ENCODE results near the gene TMEM204. TPM values are rescaled to one million over a fixed set of nuclear protein-coding genes. Genes with fewer than 3 reads are reported as not detected.

TMEM204 gene
- total RNA-seq, 1 donor from 2014 or later, result 0.98 TPM

DNA sequence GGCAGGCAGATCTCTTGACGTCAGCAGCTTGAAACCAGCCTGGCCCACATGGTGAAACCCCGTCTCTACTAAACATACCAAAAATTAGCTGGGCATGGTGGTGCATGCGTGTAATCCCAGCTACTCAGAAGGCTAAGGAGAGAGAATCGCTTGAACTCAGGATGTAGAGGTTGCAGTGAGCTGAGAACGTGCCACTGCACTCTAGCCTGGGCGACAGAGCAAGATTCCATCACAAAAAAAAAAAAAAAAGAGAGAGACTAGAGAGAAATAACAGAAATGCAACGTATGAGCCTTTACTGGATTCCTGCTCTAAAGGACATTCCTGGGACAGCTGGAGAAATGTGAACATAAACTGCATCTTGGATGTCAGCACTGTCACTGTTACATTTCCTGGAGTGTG is 67.6 kb downstream of the TMEM204 start:
- H3K36me3 Mint-ChIP-seq (ENCODE audit: low read depth), result peaks cover 24% of the 10 kb centered on the region
- TF ChIP-seq, protein P1, sequence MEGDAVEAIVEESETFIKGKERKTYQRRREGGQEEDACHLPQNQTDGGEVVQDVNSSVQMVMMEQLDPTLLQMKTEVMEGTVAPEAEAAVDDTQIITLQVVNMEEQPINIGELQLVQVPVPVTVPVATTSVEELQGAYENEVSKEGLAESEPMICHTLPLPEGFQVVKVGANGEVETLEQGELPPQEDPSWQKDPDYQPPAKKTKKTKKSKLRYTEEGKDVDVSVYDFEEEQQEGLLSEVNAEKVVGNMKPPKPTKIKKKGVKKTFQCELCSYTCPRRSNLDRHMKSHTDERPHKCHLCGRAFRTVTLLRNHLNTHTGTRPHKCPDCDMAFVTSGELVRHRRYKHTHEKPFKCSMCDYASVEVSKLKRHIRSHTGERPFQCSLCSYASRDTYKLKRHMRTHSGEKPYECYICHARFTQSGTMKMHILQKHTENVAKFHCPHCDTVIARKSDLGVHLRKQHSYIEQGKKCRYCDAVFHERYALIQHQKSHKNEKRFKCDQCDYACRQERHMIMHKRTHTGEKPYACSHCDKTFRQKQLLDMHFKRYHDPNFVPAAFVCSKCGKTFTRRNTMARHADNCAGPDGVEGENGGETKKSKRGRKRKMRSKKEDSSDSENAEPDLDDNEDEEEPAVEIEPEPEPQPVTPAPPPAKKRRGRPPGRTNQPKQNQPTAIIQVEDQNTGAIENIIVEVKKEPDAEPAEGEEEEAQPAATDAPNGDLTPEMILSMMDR (conservative IDR thresholded peaks at IDR 0.05), result no peak
- no peaks in the 10 kb centered on the region for H3K4me1 Mint-ChIP-seq
- no peaks in the 10 kb centered on the region for H3K9me3 Mint-ChIP-seq
- no peak for DNase-seq (ENCODE audit: low read depth, low spot score)
- no peak overlapping the region for H3K4me3 Mint-ChIP-seq
- no peak overlapping the region for H3K27ac Mint-ChIP-seq (ENCODE audit: unreplicated experiment)
- no peaks in the 10 kb centered on the region for H3K27me3 Mint-ChIP-seq (ENCODE audit: low read depth)

DNA sequence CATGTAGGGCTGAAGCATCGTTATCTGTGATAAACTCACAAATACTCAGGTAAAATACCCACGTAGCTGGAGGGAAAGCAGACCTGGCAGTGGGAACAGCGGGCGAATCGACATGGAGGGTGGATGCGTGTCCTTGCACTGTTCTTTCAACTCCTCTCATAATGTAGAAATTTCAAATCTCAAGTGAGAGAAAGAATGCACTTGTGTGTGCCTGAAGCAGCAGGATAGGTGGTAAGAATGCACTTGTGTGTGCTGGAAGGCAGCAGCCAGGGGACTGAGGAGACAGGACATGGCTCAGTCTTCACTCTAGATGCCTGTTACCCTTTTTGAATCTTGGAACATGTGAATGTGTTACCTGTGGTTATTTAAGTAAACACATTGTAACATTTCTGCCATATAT is 68.0 kb downstream of the TMEM204 start:
- H3K4me3 Mint-ChIP-seq, result no peak overlapping the region
- DNase-seq (ENCODE audit: low read depth, low spot score), result no peak
- no peak overlapping the region for H3K27ac Mint-ChIP-seq (ENCODE audit: unreplicated experiment)
- TF ChIP-seq, protein P1 (conservative IDR thresholded peaks at IDR 0.05), result no peak
- H3K9me3 Mint-ChIP-seq, result no peaks in the 10 kb centered on the region
- H3K4me1 Mint-ChIP-seq, result no peaks in the 10 kb centered on the region
- no peaks in the 10 kb centered on the region for H3K27me3 Mint-ChIP-seq (ENCODE audit: low read depth)
- peaks cover 24% of the 10 kb centered on the region for H3K36me3 Mint-ChIP-seq (ENCODE audit: low read depth)

DNA sequence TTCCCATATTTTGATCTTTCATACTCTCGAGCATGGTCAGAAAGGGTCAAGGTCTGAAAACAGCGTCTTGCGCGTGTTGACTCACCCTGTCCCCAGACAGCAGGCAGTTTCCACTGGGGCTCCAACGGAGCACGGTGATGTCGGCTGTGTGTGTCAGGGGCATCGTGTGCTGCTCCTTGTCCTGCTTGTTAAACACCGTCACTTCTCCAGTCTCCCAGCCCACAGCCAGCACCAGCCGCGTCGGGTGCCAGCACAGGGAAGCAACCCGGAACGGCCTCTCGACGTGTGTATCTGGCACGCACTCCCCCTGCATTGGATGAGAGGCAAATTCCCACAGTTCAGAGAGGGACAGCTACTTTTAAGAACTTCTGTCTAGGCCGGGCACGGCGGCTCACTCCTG is 68.8 kb downstream of the TMEM204 start:
- Mint-ChIP-seq H3K4me1 (no peaks in the 10 kb centered on the region), H3K9me3 (no peaks in the 10 kb centered on the region), H3K4me3 (no peak overlapping the region), H3K27ac (ENCODE audit: unreplicated experiment) (peak overlapping the region; percentile 62), H3K36me3 (ENCODE audit: low read depth) (peaks cover 25% of the 10 kb centered on the region), H3K27me3 (ENCODE audit: low read depth) (no peaks in the 10 kb centered on the region)
- no peak for DNase-seq (ENCODE audit: low read depth, low spot score)
- TF ChIP-seq, protein P1 (conservative IDR thresholded peaks at IDR 0.05), result no peak

Other genes starting within 250 kb of the TMEM204 start
- 301 and 311 TPM in 2 replicates for gene UBE2I, start 224.0 kb upstream of the TMEM204 start, total RNA-seq
- 3.4 and 4.0 TPM in 2 replicates for gene BAIAP3, start 200.0 kb upstream of the TMEM204 start, total RNA-seq
- 65.6 and 66.2 TPM in 2 replicates for gene TSR3, start 181.8 kb upstream of the TMEM204 start, total RNA-seq
- gene GNPTG, start 181.7 kb upstream of the TMEM204 start, total RNA-seq, result 32.8 and 38.3 TPM in 2 replicates
- 18.6 and 26.2 TPM in 2 replicates for gene UNKL, start 119.0 kb upstream of the TMEM204 start, total RNA-seq
- 17.1 and 17.8 TPM in 2 replicates for gene UQCC4, start 112.9 kb upstream of the TMEM204 start, total RNA-seq
- gene PERCC1, start 102.6 kb upstream of the TMEM204 start, total RNA-seq, result not detected in 2 replicates
- gene CCDC154, start 89.1 kb upstream of the TMEM204 start, total RNA-seq, result 1.2 and 1.9 TPM in 2 replicates
- 74.5 and 82.4 TPM in 2 replicates for gene CLCN7, start 58.6 kb upstream of the TMEM204 start, total RNA-seq
- 0.28 TPM in 1 of 2 replicates, not detected in the other for gene PTX4, start 44.7 kb upstream of the TMEM204 start, total RNA-seq
- 77.9 and 87.5 TPM in 2 replicates for gene TELO2, start 40.3 kb upstream of the TMEM204 start, total RNA-seq
- 43.3 and 45.8 TPM in 2 replicates for gene IFT140, start 78.4 kb downstream of the TMEM204 start, total RNA-seq
- gene CRAMP1, start 78.7 kb downstream of the TMEM204 start, total RNA-seq, result 38.3 TPM in 2 replicates
- gene JPT2, start 144.6 kb downstream of the TMEM204 start, total RNA-seq, result 247 and 261 TPM in 2 replicates
- 111 and 113 TPM in 2 replicates for gene MAPK8IP3, start 172.5 kb downstream of the TMEM204 start, total RNA-seq
- gene NME3, start 237.9 kb downstream of the TMEM204 start, total RNA-seq, result 35.0 and 38.0 TPM in 2 replicates
- gene EME2, start 239.1 kb downstream of the TMEM204 start, total RNA-seq, result 36.5 and 37.0 TPM in 2 replicates
- gene MRPS34, start 239.5 kb downstream of the TMEM204 start, total RNA-seq, result 135 and 141 TPM in 2 replicates
- gene SPSB3, start 248.9 kb downstream of the TMEM204 start, total RNA-seq, result 23.1 and 23.8 TPM in 2 replicates
- gene NUBP2, start 249.3 kb downstream of the TMEM204 start, total RNA-seq, result 71.0 and 73.8 TPM in 2 replicates

Measured in neural crest cell (in vitro differentiated cells).